Measurements from ENCODE around the gene E2F1.

Gene E2F1, protein sequence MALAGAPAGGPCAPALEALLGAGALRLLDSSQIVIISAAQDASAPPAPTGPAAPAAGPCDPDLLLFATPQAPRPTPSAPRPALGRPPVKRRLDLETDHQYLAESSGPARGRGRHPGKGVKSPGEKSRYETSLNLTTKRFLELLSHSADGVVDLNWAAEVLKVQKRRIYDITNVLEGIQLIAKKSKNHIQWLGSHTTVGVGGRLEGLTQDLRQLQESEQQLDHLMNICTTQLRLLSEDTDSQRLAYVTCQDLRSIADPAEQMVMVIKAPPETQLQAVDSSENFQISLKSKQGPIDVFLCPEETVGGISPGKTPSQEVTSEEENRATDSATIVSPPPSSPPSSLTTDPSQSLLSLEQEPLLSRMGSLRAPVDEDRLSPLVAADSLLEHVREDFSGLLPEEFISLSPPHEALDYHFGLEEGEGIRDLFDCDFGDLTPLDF

DNA sequence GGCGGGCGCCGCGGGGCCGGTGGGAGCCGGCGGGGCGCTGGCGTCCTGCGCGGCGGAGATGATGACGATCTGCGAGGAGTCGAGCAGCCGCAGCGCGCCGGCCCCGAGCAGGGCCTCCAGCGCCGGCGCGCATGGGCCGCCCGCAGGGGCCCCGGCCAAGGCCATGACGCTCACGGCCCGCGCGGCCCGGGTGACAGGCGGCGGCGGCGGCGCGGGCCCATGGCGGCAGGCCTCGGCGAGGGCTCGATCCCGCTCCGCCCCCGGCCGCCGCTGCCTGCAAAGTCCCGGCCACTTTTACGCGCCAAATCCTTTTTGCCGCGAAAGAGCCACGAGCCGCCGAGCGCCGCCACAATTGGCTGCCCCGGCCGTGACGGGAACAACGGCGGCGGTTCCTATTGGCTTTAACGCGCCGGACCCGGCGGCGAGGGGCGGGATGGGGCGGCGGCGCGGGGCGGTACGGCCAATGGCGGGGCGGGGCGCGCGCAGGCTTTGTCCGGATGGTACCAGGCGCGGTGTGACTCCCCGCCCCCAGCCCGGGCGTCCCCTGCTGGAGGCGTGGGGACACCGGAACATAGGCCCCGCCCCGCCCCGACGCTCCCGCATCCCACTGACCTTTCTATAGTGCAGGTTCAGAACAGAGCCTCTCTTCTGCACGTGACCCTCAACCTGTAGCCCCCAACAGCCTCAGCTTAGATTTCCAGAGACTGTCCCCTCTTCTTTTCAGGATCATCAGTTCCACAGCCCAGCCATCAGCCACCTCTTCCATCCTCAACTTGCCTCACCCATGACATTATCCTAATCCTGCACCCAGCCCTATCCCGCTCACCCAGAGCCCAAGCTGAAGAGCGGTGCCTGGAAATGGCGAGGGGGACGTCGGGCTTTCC is at the start of gene E2F1:
Gene E2F1 (minus strand): TSS at position 286 of the 884 bp plus-strand sequence. CDS start 121 bp downstream, at position 165.
- peak; percentile 89 for DNase-seq

GRCh38 chr20:33733654-33734576 is 47.7 kb upstream of the E2F1 start:
- no peak for DNase-seq

- DNase-seq: peak; percentile 89
Observed at GRCh38 chr20:33732166-33732970, 46.2 kb upstream of the E2F1 start.

GRCh38 chr20:33731693-33732165 is 45.5 kb upstream of the E2F1 start, which contains the start of gene ZNF341:
TSS of gene ZNF341 (plus strand) at chr20:33731996. CDS start at chr20:33732022, 26 bp downstream.
- DNase-seq: peak; percentile 89

- DNase-seq: no peak
Observed at GRCh38 chr20:33730946-33731692, 44.9 kb upstream of the E2F1 start.

- no peak for DNase-seq
Observed at GRCh38 chr20:33729101-33729500, 42.9 kb upstream of the E2F1 start.

GRCh38 chr20:33728463-33728862 is 42.3 kb upstream of the E2F1 start:
- DNase-seq: no peak

GRCh38 chr20:33727806-33728205 is 41.6 kb upstream of the E2F1 start:
- DNase-seq: no peak

- no peak for DNase-seq
Observed at GRCh38 chr20:33727115-33727479, 40.9 kb upstream of the E2F1 start.

DNA sequence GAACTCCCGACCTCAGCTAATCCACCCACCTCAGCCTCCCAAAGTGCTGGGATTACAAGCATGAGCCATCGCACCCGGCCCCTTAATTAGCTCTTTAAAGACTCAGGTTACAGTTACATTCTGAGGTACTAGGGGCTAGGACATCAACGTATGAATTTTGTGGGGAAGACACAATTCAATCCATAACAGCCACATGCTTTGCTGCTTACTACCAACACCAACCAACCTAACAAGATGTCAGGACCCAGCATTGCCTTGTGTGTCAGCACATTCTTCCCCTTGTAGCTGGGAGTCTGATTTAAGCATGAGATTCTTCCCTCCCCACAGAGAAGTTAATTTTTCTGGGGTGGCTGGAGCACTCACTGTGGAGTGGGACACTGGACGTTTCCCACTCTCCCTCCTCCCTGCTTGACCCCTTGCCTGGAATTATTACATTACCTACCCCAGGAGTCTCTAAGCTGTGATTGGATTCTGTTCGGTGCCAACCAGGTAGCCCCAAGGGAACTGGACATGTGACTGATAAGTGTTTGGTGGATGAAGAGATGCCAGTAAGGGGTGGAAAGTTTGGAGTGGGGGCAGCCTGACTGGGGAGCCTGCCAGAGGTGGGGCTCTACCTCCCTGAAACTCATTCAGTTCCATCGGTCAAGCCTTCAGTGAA is 39.6 kb upstream of the E2F1 start:
- DNase-seq: no peak

GRCh38 chr20:33724439-33725094 is 38.4 kb upstream of the E2F1 start:
- DNase-seq: no peak

DNA sequence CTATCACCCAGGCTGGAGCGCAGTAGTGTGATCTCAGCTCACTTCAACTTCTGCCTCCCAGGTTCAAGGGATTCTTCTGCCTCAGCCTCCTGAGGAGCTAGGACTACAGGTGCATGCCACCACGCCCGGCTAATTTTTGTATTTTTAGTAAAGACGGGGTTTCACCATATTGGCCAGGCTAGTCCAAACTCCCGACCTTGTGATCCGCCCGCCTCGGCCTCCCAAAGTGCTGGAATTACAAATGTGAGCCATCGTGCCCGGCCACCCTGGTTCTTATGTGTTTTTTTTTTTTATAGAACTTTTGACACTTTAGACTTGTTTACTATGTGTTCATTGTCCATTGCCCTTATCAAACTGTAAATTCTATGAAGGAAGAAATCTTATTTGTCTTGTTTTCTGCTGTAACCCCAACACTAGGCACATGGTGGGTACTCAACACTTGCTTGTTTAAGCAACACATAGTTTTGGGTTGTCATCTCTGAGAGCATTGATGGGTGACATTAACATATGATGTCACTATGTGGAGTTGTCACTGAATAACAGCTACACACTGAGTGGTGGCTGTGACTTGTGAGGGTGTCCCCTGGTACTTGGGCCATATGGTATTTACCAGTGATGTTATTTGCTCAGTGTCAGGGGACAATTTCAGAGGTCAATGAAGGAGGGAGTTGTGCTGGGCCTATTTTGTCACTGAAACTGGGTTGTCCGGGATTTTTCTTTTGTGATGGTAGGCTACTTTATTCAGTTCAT is 35.4 kb upstream of the E2F1 start:
- no peak for DNase-seq

GRCh38 chr20:33719989-33720709 is 34.0 kb upstream of the E2F1 start, which contains the start of gene PXMP4:
TSS of gene PXMP4 (minus strand) at chr20:33720310. CDS start at chr20:33720207, 103 bp downstream.
- DNase-seq: peak; percentile 97

GRCh38 chr20:33719277-33719988 is 33.2 kb upstream of the E2F1 start:
- DNase-seq: no peak

DNA sequence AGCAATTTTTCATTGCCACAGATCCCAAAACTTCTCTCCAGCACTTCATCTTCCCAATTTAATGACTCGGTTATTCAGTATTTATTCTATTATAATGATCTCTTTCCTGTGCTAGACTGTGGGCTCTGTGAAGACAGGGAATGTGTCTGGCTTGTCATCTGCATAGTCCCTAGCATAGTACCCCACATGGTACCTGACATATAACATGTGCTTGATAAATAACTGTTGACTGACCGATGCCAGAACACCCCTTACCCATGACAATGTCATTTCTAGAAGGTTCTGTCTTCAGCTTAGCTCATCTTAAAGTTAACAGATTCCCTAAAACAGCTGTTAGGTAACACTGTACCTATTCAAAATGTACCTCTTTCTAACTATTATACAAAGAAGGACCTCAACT is 30.3 kb upstream of the E2F1 start:
- no peak for DNase-seq

- DNase-seq: no peak
Observed at GRCh38 chr20:33713865-33714367, 27.7 kb upstream of the E2F1 start.

GRCh38 chr20:33711446-33711738 is 25.2 kb upstream of the E2F1 start:
- no peak for DNase-seq

Data from NCI-H510A treated with DMSO at 0.1 percent for 48 hours (cell line).